Common myeloid progenitor, CD34-positive (primary cell): ENCODE results near the gene RHOU.

ENCODE experiments used
- CTCF ChIA-PET: fragments of 350-600 bp; sonication (Branson Sonifier 250); formaldehyde crosslinking; loops from one replicate; lab custom pipeline; 2021; ENCODE audit warnings: antibody characterized with exemption; lab: Charles Lee
- POLR2A ChIA-PET: fragments of 350-600 bp; sonication (Branson Sonifier 250); formaldehyde crosslinking; loops from one replicate; lab custom pipeline; 2021; ENCODE audit warnings: antibody characterized with exemption; lab: Charles Lee
- DNase-seq, 3 donors: peaks; one replicate each; pipeline versions ENCODE4 v3.0.0 to v3.0.0-alpha.2; 2013
- H3K27ac ChIP-seq, 2 experiments: 1 replicate in 1 of 2; 2 replicates in 1 of 2; pipeline ENCODE4 v1.7.0; 2013; ENCODE audit warnings: inconsistent platforms in 2 of 2, low read length in 2 of 2, mild to moderate bottlenecking in 2 of 2, low read depth in 1 of 2, moderate library complexity in 1 of 2; ENCODE audit not compliant: severe bottlenecking in 2 of 2, insufficient read depth in 1 of 2, poor library complexity in 1 of 2
- H3K27me3 ChIP-seq, 5 experiments: replicated peaks in 2 of 5; 1 replicate in 3 of 5; 2 replicates in 2 of 5; pipeline versions ENCODE4 v1.6.1 to v1.7.0; 2013; ENCODE audit warnings: low read length in 4 of 5, mild to moderate bottlenecking in 2 of 5, moderate library complexity in 2 of 5, inconsistent platforms in 1 of 5; ENCODE audit not compliant: insufficient read depth in 5 of 5, control insufficient read depth in 4 of 5
- H3K36me3 ChIP-seq, 4 experiments: 1 replicate in 2 of 4; 2 replicates in 2 of 4; pipeline versions ENCODE4 v1.6.1 to v1.7.0; 2013; ENCODE audit warnings: low read length in 3 of 4, control low read depth in 1 of 4, mild to moderate bottlenecking in 1 of 4; ENCODE audit not compliant: control insufficient read depth in 4 of 4, insufficient read depth in 4 of 4
- H3K4me1 ChIP-seq, 4 experiments: 1 replicate in 3 of 4; 2 replicates in 1 of 4; pipeline versions ENCODE4 v1.6.1 to v1.7.1; 2013; ENCODE audit warnings: low read length in 3 of 4, mild to moderate bottlenecking in 3 of 4, control low read depth in 1 of 4, inconsistent platforms in 1 of 4, moderate library complexity in 1 of 4; ENCODE audit not compliant: control insufficient read depth in 4 of 4, insufficient read depth in 4 of 4; ENCODE audit errors: control extremely low read depth in 1 of 4
- H3K4me3 ChIP-seq, 7 experiments: 1 replicate in 4 of 7; 2 replicates in 3 of 7; pipeline versions ENCODE4 v1.5.1 to v1.7.0; 2013; ENCODE audit warnings: mild to moderate bottlenecking in 7 of 7, low read length in 6 of 7, moderate library complexity in 6 of 7, inconsistent platforms in 2 of 7, low read depth in 2 of 7, control low read depth in 1 of 7; ENCODE audit not compliant: insufficient read depth in 4 of 7, control insufficient read depth in 1 of 7; ENCODE audit errors: extremely low read depth in 1 of 7
- H3K9me3 ChIP-seq, 5 experiments: 1 replicate in 4 of 5; 2 replicates in 1 of 5; pipeline versions ENCODE4 v1.6.1 to v1.7.1; 2013; ENCODE audit warnings: low read length in 4 of 5, mild to moderate bottlenecking in 2 of 5, inconsistent platforms in 1 of 5, low read depth in 1 of 5, moderate library complexity in 1 of 5; ENCODE audit not compliant: control insufficient read depth in 4 of 5, insufficient read depth in 2 of 5; ENCODE audit errors: control extremely low read depth in 1 of 5
- WGBS: methylation state at CpG from one replicate; pipeline ENCODE4 v1.1.5; 2013; ENCODE audit not compliant: insufficient coverage; 5-methylcytosine and 5-hydroxymethylcytosine counted together

Gene RHOU

GRCh38 chr1:228792601-228793000, 57.3 kb downstream of the RHOU start:
- Histone ChIP-seq H3K9me3 (peaks cover 0 to 10% (median 0%) of the 10 kb centered on the region in 5 experiments), H3K4me1 (peaks cover 0 to 10% (median 2%) of the 10 kb centered on the region in 4 experiments), H3K36me3 (no peaks in the 10 kb centered on the region), H3K27me3 (no peaks in the 10 kb centered on the region), H3K27ac (no peak overlapping the region), H3K4me3 (no peak overlapping the region)
- ChIA-PET CTCF (no interaction called here), POLR2A (no interaction called here)
- no peak for DNase-seq
- 100% methylated on average over 1 of the region's 3 CpGs for WGBS

GRCh38 chr1:228793032-228793431, 57.8 kb downstream of the RHOU start:
- peaks cover 0 to 10% (median 2%) of the 10 kb centered on the region in 4 experiments for H3K4me1 ChIP-seq
- POLR2A ChIA-PET, result no interaction called here
- CTCF ChIA-PET, result no interaction called here

DNA sequence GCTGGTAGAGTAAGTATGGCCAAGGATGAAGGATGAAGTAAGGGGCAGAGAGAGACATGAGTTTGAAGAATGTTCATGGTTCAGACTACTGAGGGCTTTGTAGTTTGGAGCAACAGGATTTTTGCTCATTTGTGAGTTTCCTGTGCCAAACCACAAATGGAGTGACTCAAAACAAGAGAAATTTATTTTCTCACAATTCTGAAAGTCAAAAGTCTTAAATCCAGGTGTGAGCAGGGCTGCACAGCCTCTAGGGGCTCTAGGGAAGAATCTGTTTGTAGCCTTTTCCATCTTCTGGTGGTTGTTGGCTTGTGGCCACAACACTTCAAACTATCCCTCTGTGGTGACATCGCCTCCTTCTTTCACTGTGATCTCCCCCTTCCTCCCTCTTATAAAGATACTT, 58.9 kb downstream of the RHOU start:
- CTCF ChIA-PET, result no interaction called here
- POLR2A ChIA-PET, result no interaction called here
- no peak for DNase-seq
- Histone ChIP-seq H3K4me1 (peaks cover 0 to 10% (median 2%) of the 10 kb centered on the region in 4 experiments), H3K9me3 (peaks cover 0 to 10% (median 0%) of the 10 kb centered on the region in 5 experiments), H3K27ac (no peak overlapping the region), H3K36me3 (no peaks in the 10 kb centered on the region), H3K4me3 (no peak overlapping the region), H3K27me3 (no peaks in the 10 kb centered on the region)
- 100% methylated on average over 1 of the region's 1 CpG for WGBS

More at GRCh38 chr1:228793032-228793431, 57.8 kb downstream of the RHOU start:
- no peak for DNase-seq
- Histone ChIP-seq H3K27ac (no peak overlapping the region), H3K36me3 (no peaks in the 10 kb centered on the region), H3K9me3 (peaks cover 0 to 10% (median 0%) of the 10 kb centered on the region in 5 experiments), H3K27me3 (no peaks in the 10 kb centered on the region), H3K4me3 (no peak overlapping the region)
- 70% methylated on average over 1 of the region's 2 CpGs for WGBS

GRCh38 chr1:228794810-228795209, 59.5 kb downstream of the RHOU start:
- no peak for DNase-seq
- no peaks in the 10 kb centered on the region for H3K36me3 ChIP-seq
- peaks cover 0 to 10% (median 0%) of the 10 kb centered on the region in 5 experiments for H3K9me3 ChIP-seq
- H3K4me1 ChIP-seq, result peaks cover 0 to 10% (median 2%) of the 10 kb centered on the region in 4 experiments
- no peak overlapping the region for H3K4me3 ChIP-seq
- no peak overlapping the region for H3K27ac ChIP-seq
- POLR2A ChIA-PET, result no interaction called here
- no peaks in the 10 kb centered on the region for H3K27me3 ChIP-seq
- CTCF ChIA-PET, result no interaction called here
- 98% methylated on average over 5 of the region's 5 CpGs for WGBS

GRCh38 chr1:228795596-228795995, 60.3 kb downstream of the RHOU start:
- H3K4me1 ChIP-seq, result peaks cover 0 to 10% (median 2%) of the 10 kb centered on the region in 4 experiments
- no peak for DNase-seq
- CTCF ChIA-PET, result no interaction called here

More at GRCh38 chr1:228795596-228795995, 60.3 kb downstream of the RHOU start:
- POLR2A ChIA-PET, result no interaction called here
- no peak overlapping the region for H3K4me3 ChIP-seq
- no peaks in the 10 kb centered on the region for H3K36me3 ChIP-seq
- WGBS, result 78% methylated on average over 4 of the region's 4 CpGs
- no peak overlapping the region for H3K27ac ChIP-seq
- no peaks in the 10 kb centered on the region for H3K27me3 ChIP-seq
- peaks cover 0 to 10% (median 0%) of the 10 kb centered on the region in 5 experiments for H3K9me3 ChIP-seq
